DND-41 (cell line): ENCODE measurements around the gene PORCN.

ENCODE experiments used
- EZH2 ChIP-seq: IDR thresholded peaks from 3 replicates; pipeline ENCODE4 v1.6.1; 2012; ENCODE audit warnings: borderline replicate concordance, low read depth, mild to moderate bottlenecking, moderate library complexity, low read length, inconsistent platforms; ENCODE audit not compliant: severe bottlenecking
- TF ChIP-seq, protein P1 (sequence below): IDR thresholded peaks from 2 replicates; pipeline ENCODE4 v1.5.1; 2012; ENCODE audit warnings: borderline replicate concordance, low read length, moderate library complexity, mild to moderate bottlenecking; ENCODE audit not compliant: poor library complexity, severe bottlenecking; ENCODE audit errors: extremely low read depth

DNA sequence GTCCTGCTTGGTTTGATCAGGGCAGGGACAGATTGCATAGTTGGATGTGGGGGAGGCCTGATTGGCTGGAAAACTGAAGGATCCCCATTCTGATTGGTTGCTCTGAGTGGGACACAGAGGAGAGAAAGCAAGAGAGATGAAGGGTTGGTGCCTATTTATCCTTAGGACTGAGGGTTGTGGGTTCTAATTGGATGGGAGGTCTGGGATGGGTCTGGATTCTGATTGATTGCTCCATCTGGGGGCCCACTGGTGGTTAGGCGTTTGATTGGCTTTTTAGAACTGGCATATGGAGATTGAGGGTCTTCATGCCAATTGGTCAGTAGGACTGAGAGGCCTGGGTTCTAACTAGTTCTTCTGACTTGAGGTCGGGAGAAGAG, 12.2 kb downstream of the PORCN start:
- TF ChIP-seq, protein P1, sequence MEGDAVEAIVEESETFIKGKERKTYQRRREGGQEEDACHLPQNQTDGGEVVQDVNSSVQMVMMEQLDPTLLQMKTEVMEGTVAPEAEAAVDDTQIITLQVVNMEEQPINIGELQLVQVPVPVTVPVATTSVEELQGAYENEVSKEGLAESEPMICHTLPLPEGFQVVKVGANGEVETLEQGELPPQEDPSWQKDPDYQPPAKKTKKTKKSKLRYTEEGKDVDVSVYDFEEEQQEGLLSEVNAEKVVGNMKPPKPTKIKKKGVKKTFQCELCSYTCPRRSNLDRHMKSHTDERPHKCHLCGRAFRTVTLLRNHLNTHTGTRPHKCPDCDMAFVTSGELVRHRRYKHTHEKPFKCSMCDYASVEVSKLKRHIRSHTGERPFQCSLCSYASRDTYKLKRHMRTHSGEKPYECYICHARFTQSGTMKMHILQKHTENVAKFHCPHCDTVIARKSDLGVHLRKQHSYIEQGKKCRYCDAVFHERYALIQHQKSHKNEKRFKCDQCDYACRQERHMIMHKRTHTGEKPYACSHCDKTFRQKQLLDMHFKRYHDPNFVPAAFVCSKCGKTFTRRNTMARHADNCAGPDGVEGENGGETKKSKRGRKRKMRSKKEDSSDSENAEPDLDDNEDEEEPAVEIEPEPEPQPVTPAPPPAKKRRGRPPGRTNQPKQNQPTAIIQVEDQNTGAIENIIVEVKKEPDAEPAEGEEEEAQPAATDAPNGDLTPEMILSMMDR = no peak
- TF ChIP-seq EZH2 = no peak
